Muscle of arm (tissue), 12 donors: Measurements from ENCODE around the gene KRTAP16-1. TPM values are rescaled to one million over a fixed set of nuclear protein-coding genes. Genes with fewer than 3 reads are reported as not detected.
"Not testable (repeated sequence)": the region's sequence is repeated elsewhere in the genome, so short reads cannot be mapped to it uniquely, and the experiment has no call there.

Experiments used
- DNase-seq: peaks from one replicate; pipeline ENCODE4 v3.0.0-alpha.2; 2013
- polyA plus RNA-seq, 12 donors: library from polyadenylated mRNA; unstranded; fragments of 120-200 nt; gene quantifications; one replicate each; pipeline ENCODE4 v1.2.1, GENCODE V29; 2013; ENCODE audit not compliant: insufficient read length in 12 of 12

The KRTAP16-1 gene
- polyA plus RNA-seq, 12 donors = not detected

- no peak for DNase-seq
Observed at GRCh38 chr17:41301916-41302901, 6.9 kb downstream of the KRTAP16-1 start, which contains the start of gene KRTAP29-1. KRTAP29-1 (minus strand) TSS chr17:41302851; CDS start chr17:41302851, 0 bp downstream.

GRCh38 chr17:41301204-41301790, 7.8 kb downstream of the KRTAP16-1 start:
- DNase-seq = no peak

- no peak for DNase-seq
Observed at GRCh38 chr17:41298458-41299135, 10.5 kb downstream of the KRTAP16-1 start.

GRCh38 chr17:41296846-41297245, 12.3 kb downstream of the KRTAP16-1 start:
- no peak for DNase-seq

DNA sequence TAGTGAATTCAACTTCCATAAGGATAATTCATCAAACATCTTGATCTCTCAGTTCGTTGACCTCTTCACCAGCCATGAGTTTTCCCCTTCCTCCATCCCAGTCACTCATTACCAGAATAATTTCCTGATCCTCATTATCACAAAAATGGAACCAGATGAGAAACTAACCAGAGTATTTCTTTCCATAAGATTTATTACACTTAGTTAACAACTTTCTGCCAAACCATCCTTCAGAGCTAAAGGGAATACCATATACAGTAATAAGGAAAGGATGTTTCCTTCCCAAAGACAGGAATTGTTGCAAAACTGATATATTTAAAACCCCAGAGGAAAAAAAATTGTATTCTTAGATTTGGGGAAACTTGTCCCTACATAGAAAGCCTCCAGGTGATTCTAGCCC, 15.1 kb downstream of the KRTAP16-1 start:
- DNase-seq = no peak

- no peak for DNase-seq
Observed at GRCh38 chr17:41287050-41287449, 22.1 kb downstream of the KRTAP16-1 start.

DNA sequence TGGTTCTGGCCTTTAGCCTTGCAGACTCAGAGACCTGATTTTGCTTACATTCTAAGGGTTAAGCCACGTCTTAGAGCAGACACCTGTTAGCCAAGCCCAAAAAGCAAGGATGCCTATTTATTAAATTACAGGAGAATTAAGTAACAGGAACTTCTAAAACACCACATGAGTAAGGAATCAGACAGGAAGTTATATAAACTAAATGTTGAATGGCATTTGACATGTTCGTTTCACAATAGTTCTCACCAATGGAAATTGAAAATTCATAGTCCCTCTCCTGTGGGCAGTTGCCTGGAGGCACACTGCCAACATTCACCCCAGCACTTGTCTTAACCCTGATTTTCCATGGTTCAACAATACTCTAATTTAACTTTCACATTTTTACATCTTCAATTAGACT, 24.6 kb downstream of the KRTAP16-1 start:
- DNase-seq = no peak

GRCh38 chr17:41284043-41284442, 25.1 kb downstream of the KRTAP16-1 start:
- DNase-seq = no peak

- no peak for DNase-seq
Observed at GRCh38 chr17:41278176-41278955, 30.7 kb downstream of the KRTAP16-1 start.

GRCh38 chr17:41275648-41276190, 33.4 kb downstream of the KRTAP16-1 start, which contains the start of gene KRTAP9-7:
KRTAP9-7 (plus strand) TSS chr17:41275698; CDS start chr17:41275698, 0 bp downstream.
- not testable (repeated sequence) for DNase-seq

DNA sequence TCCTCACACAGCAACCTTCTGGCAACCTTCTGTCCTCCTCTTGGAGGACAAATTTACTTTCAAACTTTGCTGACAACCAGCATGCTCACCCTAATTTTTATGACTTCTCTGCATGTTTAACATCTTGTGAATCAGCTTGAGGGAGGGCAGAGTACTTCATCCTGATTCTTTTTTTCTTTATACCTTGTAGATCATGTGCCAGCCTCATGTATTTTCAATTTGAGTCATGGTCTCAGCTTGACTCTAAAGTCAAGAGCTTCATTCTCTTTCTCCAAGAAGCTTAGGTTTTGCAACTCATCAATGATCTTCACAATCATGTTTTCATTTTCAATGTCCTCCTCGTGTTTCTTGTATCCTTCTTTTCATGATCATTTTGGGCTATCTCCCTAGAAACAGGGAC, 37.3 kb downstream of the KRTAP16-1 start:
- DNase-seq = no peak

DNA sequence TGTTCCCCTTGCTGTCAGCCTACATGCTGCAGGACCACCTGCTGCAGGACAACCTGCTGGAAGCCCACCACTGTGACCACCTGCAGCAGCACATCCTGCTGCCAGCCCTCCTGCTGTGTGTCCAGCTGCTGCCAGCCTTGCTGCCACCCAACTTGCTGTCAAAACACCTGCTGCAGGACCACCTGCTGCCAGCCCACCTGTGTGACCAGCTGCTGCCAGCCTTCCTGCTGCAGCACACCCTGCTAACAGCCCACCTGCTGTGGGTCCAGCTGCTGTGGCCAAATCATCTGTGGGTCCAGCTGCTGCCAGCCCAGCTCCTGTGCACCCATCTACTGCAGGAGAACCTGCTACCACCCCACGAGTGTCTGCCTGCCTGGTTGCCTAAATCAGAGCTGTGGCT, 37.8 kb downstream of the KRTAP16-1 start:
- not testable (repeated sequence) for DNase-seq

DNA sequence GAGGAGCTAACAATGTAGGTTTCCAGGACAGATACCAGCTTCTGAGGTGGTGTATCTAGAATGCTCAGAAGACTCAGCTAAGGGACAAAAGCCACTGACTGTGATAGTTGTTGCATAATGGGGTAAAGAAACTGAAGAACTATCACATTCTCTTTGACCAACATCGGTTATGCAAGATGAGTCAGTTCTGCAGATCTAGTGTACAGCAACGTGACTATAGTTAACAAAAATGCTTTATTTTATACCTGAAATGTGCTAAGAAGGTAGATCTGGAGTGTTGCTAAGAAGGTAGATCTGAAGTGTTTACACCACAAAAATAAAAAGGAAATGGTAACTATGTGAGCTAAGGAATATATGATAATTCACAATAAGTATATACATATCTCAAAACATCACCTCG, 41.4 kb downstream of the KRTAP16-1 start:
- no peak for DNase-seq

- DNase-seq = no peak
Observed at GRCh38 chr17:41265078-41265477, 44.0 kb downstream of the KRTAP16-1 start, which contains the start of gene KRTAP9-6. KRTAP9-6 (plus strand) TSS chr17:41265378; CDS start chr17:41265378, 0 bp downstream.

DNA sequence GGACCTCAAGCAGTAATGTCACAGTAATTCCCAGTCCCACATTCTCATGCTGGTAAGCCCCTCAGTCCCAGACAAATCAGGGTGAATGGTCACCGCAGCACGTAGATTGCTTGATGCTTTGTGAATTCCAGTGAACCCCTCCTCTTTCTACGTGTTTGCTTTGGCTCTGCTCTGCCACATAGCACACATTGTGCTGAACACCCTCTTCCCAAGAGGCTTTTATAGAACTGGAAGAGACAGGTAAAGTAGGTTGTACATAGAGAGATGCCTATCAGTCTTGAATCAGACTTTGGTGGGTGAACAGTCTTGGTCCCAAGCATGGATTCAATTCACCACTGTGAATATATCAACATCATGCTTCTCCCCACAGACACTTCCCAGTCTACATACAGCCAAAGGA, 44.5 kb downstream of the KRTAP16-1 start:
- DNase-seq = no peak

DNA sequence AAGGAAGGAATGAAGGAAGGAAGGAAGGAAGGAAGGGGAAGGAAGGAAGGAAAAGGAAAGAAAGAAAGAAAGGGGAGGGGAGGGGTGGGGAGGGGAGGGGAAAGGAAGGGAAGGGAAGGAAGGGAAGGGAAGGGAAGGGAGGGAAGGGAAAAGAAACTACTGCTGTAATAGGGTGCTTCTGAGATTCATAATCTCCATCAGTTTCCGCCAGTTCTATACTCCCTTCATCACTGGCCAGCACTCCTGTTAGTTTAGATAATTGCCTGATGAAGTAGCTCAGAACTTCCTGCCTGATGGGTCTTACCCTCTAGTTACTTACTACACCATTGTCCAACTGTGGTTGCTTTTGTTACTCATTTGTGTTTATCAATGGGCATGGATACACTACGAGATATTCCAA, 45.9 kb downstream of the KRTAP16-1 start:
- DNase-seq = no peak

DNA sequence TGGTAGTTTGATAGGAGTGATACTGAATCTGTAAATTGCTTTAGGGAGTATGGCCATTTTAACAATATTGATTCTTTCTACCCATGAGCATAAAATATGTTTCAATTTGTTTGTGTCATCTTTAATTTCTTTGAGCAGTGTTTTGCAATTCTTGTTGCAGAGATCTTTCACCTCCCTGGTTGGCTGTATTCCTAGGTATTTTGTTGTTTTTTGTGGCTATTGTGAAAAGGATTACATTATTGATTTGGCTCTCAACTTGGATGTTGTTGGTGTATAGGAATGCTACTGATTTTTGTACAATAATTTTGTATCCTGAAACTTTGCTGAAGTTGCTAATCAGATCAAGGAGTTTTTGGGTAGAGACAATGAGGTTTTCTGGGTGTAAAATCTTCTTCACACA, 50.7 kb downstream of the KRTAP16-1 start:
- DNase-seq = no peak
